Kidney (tissue), 14 donors: ENCODE data around the gene ZMYM2. TPM values are rescaled to one million over a fixed set of nuclear protein-coding genes. Genes with fewer than 3 reads are reported as not detected.
"Not testable (repeated sequence)": the region's sequence is repeated elsewhere in the genome, so short reads cannot be mapped to it uniquely, and the experiment has no call there.

Experiments
- DNase-seq, 5 donors: peaks; one replicate each; pipeline ENCODE4 v3.0.0-alpha.2; 2013 to 2020
- FAIRE-seq: peaks from 2 replicates; lab custom pipeline; 2012; peaks lifted over from hg19 to GRCh38; lab: Jason Lieb, UNC
- H3K27ac ChIP-seq, 2 donors: one replicate each; pipeline ENCODE4 v1.7.0; 2013; ENCODE audit warnings: low read depth in 2 of 2, low read length in 2 of 2, inconsistent platforms in 1 of 2
- H3K27me3 ChIP-seq: one replicate; pipeline ENCODE4 v1.7.1; 2013; ENCODE audit warnings: low read length, inconsistent platforms; ENCODE audit not compliant: control insufficient read depth, insufficient read depth
- H3K36me3 ChIP-seq, 3 donors: one replicate each; pipeline versions ENCODE4 v1.7.0 to v1.7.1; 2013; ENCODE audit warnings: low read length in 3 of 3, control low read depth in 1 of 3, inconsistent platforms in 1 of 3; ENCODE audit not compliant: insufficient read depth in 3 of 3, control insufficient read depth in 2 of 3
- H3K4me1 ChIP-seq, 3 donors: one replicate each; pipeline versions ENCODE4 v1.7.0 to v1.7.1; 2013; ENCODE audit warnings: low read length in 3 of 3, inconsistent platforms in 1 of 3, low read depth in 1 of 3; ENCODE audit not compliant: control insufficient read depth in 2 of 3, insufficient read depth in 2 of 3
- H3K4me3 ChIP-seq, 3 donors: one replicate each; pipeline versions ENCODE4 v1.7.0 to v1.8.1; 2013; ENCODE audit warnings: low read length in 3 of 3, control low read depth in 1 of 3, inconsistent platforms in 1 of 3
- H3K9ac ChIP-seq, 3 donors: one replicate each; pipeline versions ENCODE4 v1.7.0 to v1.7.1; 2013; ENCODE audit warnings: low read length in 3 of 3, control low read depth in 1 of 3, inconsistent platforms in 1 of 3
- H3K9me3 ChIP-seq, 3 donors: one replicate each; pipeline versions ENCODE4 v1.7.0 to v1.7.1; 2013; ENCODE audit warnings: low read length in 3 of 3, control low read depth in 1 of 3, inconsistent platforms in 1 of 3; ENCODE audit not compliant: control insufficient read depth in 2 of 3, insufficient read depth in 1 of 3
- intact Hi-C: fragments of 100-400 bp; cut with DNase I; formaldehyde crosslinking; loops from one replicate; pipeline ENCODE4 v1.11.1; 2022
- polyA plus RNA-seq: library from polyadenylated mRNA; stranded (reverse); fragments of 350-450 nt; fragmentation: Illumina TruSeq; extraction: RNeasy Lipid Tissue Mini Kit (QIAGEN cat#74804); gene quantifications from one replicate; pipeline ENCODE4 v1.2.3, GENCODE V29; 2014; ENCODE audit warnings: low read depth, low replicate concordance; ENCODE audit not compliant: insufficient read depth
- total RNA-seq: library from RNA; stranded (reverse); fragmentation: NEBNext Ultra II Directional; extraction: Animal tissue kit (Norgen Biotek cat#: 25700); gene quantifications from one replicate; pipeline ENCODE4 v1.2.1, GENCODE V29; 2021
- TF ChIP-seq, protein P1 (sequence below): IDR thresholded peaks from 3 replicates; pipeline ENCODE4 v1.5.1; 2012; ENCODE audit warnings: mild to moderate bottlenecking, moderate library complexity, borderline replicate concordance; ENCODE audit not compliant: insufficient read depth; ENCODE audit errors: extremely low read depth
- donor health status: control.
- donor health status: control.
- donor health status: control.
- donor health status: control.
- donor health status: control.
- donor health status: DM: yes; HTN: yes; CAD: no.
- donor health status: Normal renal cell carcinoma (clear cell type).

ZMYM2 gene
- total and polyA plus RNA-seq, 2 donors from 2014 or later: 22.7 to 81.3 TPM

DNA sequence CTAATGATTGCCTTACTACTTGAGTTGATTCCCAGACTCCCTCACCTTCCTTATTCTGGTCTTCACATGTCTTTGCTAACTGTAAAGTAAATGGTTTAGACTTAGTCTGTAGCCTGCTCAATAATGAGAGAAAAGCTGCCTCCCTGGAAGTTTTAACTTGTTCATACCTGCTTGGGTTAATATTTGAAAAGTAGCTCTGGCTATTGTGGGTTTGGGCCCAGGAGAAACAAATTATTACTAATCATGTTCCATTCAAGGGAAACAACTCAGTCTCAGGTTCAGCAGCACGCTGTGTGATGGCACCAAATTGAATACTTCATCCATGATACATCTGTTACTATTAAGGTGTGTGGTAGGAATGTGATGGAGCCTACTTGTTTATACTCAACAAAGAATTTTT is 75.0 kb downstream of the ZMYM2 start:
- FAIRE-seq (no peak), DNase-seq (no peak)
- no peak overlapping the region for H3K4me3 ChIP-seq
- TF ChIP-seq, protein P1, sequence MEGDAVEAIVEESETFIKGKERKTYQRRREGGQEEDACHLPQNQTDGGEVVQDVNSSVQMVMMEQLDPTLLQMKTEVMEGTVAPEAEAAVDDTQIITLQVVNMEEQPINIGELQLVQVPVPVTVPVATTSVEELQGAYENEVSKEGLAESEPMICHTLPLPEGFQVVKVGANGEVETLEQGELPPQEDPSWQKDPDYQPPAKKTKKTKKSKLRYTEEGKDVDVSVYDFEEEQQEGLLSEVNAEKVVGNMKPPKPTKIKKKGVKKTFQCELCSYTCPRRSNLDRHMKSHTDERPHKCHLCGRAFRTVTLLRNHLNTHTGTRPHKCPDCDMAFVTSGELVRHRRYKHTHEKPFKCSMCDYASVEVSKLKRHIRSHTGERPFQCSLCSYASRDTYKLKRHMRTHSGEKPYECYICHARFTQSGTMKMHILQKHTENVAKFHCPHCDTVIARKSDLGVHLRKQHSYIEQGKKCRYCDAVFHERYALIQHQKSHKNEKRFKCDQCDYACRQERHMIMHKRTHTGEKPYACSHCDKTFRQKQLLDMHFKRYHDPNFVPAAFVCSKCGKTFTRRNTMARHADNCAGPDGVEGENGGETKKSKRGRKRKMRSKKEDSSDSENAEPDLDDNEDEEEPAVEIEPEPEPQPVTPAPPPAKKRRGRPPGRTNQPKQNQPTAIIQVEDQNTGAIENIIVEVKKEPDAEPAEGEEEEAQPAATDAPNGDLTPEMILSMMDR: no peak
- H3K4me1 ChIP-seq: no peaks in the 10 kb centered on the region
- H3K27me3 ChIP-seq: no peaks in the 10 kb centered on the region
- H3K9ac ChIP-seq: no peak overlapping the region
- intact Hi-C loops: no loop called here
- no peaks in the 10 kb centered on the region for H3K9me3 ChIP-seq
- H3K36me3 ChIP-seq: peaks cover 11 to 37% (median 12%) of the 10 kb centered on the region in 3 donors
- H3K27ac ChIP-seq: no peak overlapping the region

DNA sequence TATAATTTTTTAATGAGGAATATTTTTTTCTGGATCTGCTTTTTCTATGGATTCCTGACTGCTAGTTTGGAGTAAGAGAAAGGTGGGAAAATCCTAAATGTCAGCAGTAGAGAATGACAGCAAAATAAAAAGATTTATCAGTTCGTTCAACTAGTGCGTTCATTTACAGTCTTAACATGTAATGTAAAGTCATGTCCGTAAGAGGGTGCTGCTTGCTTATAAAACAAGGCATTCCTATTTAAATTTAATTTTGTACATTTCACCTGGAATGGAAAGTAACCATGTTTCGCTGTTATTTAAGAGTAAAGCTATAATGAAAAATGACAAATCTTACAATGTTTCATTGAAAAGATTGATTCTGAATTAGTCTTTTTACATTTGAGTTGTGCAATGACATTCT is 76.6 kb downstream of the ZMYM2 start:
- Histone ChIP-seq H3K9ac (no peak overlapping the region), H3K27me3 (no peaks in the 10 kb centered on the region), H3K27ac (no peak overlapping the region), H3K9me3 (no peaks in the 10 kb centered on the region), H3K4me3 (no peak overlapping the region), H3K4me1 (no peaks in the 10 kb centered on the region), H3K36me3 (peaks cover 7 to 38% (median 11%) of the 10 kb centered on the region in 3 donors)
- intact Hi-C loops: no loop called here
- FAIRE-seq (no peak), DNase-seq (no peak)
- TF ChIP-seq, protein P1: no peak

DNA sequence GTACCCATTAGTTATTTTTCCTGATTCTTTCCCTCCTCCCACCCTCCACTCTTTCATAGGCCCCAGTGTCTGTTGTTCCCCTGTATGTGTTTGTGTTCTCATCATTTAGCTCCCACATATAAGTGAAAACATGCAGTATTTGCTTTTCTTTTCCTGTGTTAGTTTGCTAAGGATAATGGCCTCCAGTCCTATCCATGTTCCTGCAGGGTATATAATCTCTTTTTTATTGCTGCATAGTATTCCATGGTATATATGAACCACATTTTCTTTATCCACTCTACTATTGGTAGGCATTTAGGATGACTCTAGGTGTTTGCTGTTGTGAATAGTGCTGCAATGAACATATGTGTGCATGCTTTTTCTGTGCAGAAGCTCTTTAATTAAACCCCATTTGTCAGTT is 79.4 kb downstream of the ZMYM2 start:
- peaks cover 8 to 29% (median 14%) of the 10 kb centered on the region in 3 donors for H3K36me3 ChIP-seq
- FAIRE-seq (no peak), DNase-seq (no peak)
- intact Hi-C loops: no loop called here
- H3K9ac ChIP-seq: no peak overlapping the region
- no peaks in the 10 kb centered on the region for H3K27me3 ChIP-seq
- H3K4me1 ChIP-seq: no peaks in the 10 kb centered on the region
- TF ChIP-seq, protein P1: no peak
- H3K4me3 ChIP-seq: no peak overlapping the region
- H3K9me3 ChIP-seq: no peaks in the 10 kb centered on the region
- H3K27ac ChIP-seq: no peak overlapping the region

DNA sequence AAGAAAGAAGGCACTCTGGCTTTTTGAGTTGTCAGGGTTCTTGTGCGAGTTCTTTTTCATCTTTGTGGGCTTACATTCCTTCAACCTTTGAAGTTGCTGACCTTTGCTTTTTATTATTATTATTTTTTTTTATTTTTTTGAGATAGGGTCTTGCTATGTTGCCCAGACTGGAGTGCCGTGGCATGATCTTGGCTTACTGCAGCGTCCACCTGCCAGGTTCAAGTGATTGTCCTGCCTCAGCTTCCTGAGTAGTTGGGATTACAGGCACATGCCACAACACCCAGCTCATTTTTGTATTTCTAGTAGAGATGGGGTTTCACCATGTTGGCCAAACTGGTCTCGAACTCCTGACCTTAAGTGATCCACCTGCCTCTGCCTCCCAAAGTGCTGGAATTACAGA is 84.1 kb downstream of the ZMYM2 start:
- DNase-seq, H3K4me3 ChIP-seq, H3K9ac ChIP-seq, H3K4me1 ChIP-seq, FAIRE-seq, H3K27ac ChIP-seq, H3K9me3 ChIP-seq, intact Hi-C loops, H3K27me3 ChIP-seq: not testable (repeated sequence)
- peaks cover 10 to 26% (median 12%) of the 10 kb centered on the region in 3 donors for H3K36me3 ChIP-seq
